ENCODE data around the gene ELAVL4.

DNA sequence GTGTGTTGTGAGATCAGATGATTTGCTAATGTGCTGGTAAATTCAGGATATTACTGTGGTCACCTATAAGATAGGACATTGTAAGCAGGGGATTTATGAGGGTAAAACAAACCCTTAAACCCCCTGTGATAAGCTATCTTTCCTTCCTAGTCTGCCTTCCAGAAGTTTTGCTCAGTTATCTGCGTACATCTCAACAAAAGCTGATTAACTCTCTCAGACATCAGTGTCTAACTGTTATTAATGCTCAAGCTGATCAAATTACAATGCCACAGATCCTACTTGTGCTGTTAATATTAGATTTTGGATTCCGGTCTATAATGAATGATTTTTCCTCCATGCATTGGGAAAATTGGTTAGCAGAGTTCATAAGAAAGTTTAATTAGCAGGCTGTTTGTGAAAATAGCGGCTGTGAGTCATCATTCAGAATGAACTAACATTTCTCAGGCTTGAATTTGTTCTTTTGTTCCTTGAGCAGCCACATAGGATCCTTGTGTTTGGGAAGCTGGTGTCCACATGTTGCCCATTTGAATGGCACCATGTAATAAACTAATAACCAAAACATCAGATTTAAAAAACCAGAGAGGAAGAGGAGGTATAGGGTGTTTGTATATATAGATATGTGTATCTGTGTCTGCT, 48.7 kb downstream of the ELAVL4 start:
- TF ChIP-seq, protein P1, sequence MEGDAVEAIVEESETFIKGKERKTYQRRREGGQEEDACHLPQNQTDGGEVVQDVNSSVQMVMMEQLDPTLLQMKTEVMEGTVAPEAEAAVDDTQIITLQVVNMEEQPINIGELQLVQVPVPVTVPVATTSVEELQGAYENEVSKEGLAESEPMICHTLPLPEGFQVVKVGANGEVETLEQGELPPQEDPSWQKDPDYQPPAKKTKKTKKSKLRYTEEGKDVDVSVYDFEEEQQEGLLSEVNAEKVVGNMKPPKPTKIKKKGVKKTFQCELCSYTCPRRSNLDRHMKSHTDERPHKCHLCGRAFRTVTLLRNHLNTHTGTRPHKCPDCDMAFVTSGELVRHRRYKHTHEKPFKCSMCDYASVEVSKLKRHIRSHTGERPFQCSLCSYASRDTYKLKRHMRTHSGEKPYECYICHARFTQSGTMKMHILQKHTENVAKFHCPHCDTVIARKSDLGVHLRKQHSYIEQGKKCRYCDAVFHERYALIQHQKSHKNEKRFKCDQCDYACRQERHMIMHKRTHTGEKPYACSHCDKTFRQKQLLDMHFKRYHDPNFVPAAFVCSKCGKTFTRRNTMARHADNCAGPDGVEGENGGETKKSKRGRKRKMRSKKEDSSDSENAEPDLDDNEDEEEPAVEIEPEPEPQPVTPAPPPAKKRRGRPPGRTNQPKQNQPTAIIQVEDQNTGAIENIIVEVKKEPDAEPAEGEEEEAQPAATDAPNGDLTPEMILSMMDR (conservative IDR thresholded peaks at IDR 0.05 in 1 of 2, IDR thresholded peaks at IDR 0.05 in 1 of 2; ENCODE audit: low read depth in 1 of 2, low read length in 2 of 2) = no peak
- TF ChIP-seq EZH2 (IDR thresholded peaks at IDR 0.05; ENCODE audit: low read length, missing control alignments) = no peak
